RWPE2 (cell line): ENCODE measurements around the gene GATA1.

Source experiments
- ATAC-seq: fragments of 200-7000 bp; cut with Tn5 transposase; 3 replicates; pipeline ENCODE4 v1.9.1; 2021; ENCODE audit warnings: low read depth
- DNase-seq: peaks from one replicate; pipeline ENCODE4 v3.0.0-alpha.2; 2020; ENCODE audit warnings: low spot score
- H3K27ac ChIP-seq: fragments of 450-650 bp; 2 replicates; pipeline ENCODE4 v1.5.1; 2017; ENCODE audit warnings: mild to moderate bottlenecking; ENCODE audit not compliant: poor library complexity, severe bottlenecking
- H3K27me3 ChIP-seq: fragments of 250-450 bp; sonication (Bioruptor Pico); 2 replicates; pipeline ENCODE4 v1.5.1; 2021; ENCODE audit warnings: mild to moderate bottlenecking, moderate library complexity; ENCODE audit not compliant: insufficient read depth, poor library complexity, severe bottlenecking
- H3K36me3 ChIP-seq: fragments of 250-450 bp; sonication (Bioruptor Pico); 2 replicates; pipeline ENCODE4 v1.5.1; 2020; ENCODE audit warnings: low read depth, mild to moderate bottlenecking, moderate library complexity
- H3K4me1 ChIP-seq: fragments of 250-450 bp; sonication (Bioruptor Pico); 2 replicates; pipeline ENCODE4 v1.5.1; 2021; ENCODE audit warnings: mild to moderate bottlenecking, moderate library complexity; ENCODE audit not compliant: insufficient read depth, poor library complexity, severe bottlenecking
- H3K4me3 ChIP-seq: fragments of 250-450 bp; sonication (Bioruptor Pico); 2 replicates; pipeline ENCODE4 v1.5.1; 2021; ENCODE audit warnings: mild to moderate bottlenecking, moderate library complexity; ENCODE audit not compliant: severe bottlenecking
- H3K9me3 ChIP-seq: fragments of 250-450 bp; sonication (Bioruptor Pico); 2 replicates; pipeline ENCODE4 v1.5.1; 2021; ENCODE audit warnings: mild to moderate bottlenecking, moderate library complexity; ENCODE audit not compliant: severe bottlenecking
- CTCF ChIP-seq: fragments of 450-650 bp; IDR thresholded peaks from one replicate; pipeline ENCODE4 v1.5.1; 2017; ENCODE audit warnings: mild to moderate bottlenecking, moderate library complexity; ENCODE audit not compliant: poor library complexity, severe bottlenecking

Gene GATA1

GRCh38 chrX:48772602-48773001 lies 13.8 kb upstream of the GATA1 start:
- no peak for TF ChIP-seq CTCF
- DNase-seq (no peak), ATAC-seq (no peak)

GRCh38 chrX:48776818-48777439 lies 9.5 kb upstream of the GATA1 start:
- Histone ChIP-seq H3K4me1 (no peaks in the 10 kb centered on the region), H3K27ac (no peak overlapping the region), H3K36me3 (no peaks in the 10 kb centered on the region), H3K9me3 (no peaks in the 10 kb centered on the region), H3K4me3 (no peak overlapping the region), H3K27me3 (no peaks in the 10 kb centered on the region)
- TF ChIP-seq CTCF = no peak
- ATAC-seq = no peak
- DNase-seq = no peak

More at GRCh38 chrX:48772602-48773001, 13.8 kb upstream of the GATA1 start:
- Histone ChIP-seq H3K4me1 (no peaks in the 10 kb centered on the region), H3K27me3 (no peaks in the 10 kb centered on the region), H3K4me3 (no peak overlapping the region), H3K9me3 (no peaks in the 10 kb centered on the region), H3K36me3 (no peaks in the 10 kb centered on the region), H3K27ac (no peak overlapping the region)

DNA sequence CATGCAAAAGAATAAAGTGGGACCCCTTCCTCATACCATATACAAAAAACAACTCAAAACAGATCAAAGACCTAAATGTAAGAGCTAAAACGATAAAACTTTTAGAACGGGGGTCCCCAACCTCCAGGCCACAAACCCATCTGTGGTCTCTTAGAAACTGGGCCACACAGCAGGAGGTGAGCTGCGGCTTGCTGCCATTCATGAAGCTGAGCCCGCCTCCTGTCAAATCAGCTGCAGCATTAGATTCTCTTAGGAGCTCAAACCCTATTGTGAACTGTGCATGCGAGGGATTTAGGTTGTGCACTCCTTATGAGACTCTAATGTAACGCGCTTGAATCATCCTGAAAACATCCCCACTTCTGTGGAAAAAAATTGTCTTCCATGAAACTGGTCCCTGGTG lies 7.0 kb upstream of the GATA1 start:
- no peaks in the 10 kb centered on the region for H3K4me1 ChIP-seq
- H3K27me3 ChIP-seq = no peaks in the 10 kb centered on the region
- DNase-seq (no peak), ATAC-seq (no peak)
- TF ChIP-seq CTCF = no peak
- H3K9me3 ChIP-seq = no peaks in the 10 kb centered on the region
- H3K4me3 ChIP-seq = no peak overlapping the region
- H3K36me3 ChIP-seq = no peaks in the 10 kb centered on the region
- no peak overlapping the region for H3K27ac ChIP-seq

GRCh38 chrX:48781705-48782104 lies 4.7 kb upstream of the GATA1 start:
- no peak for ATAC-seq
- H3K4me1 ChIP-seq = no peaks in the 10 kb centered on the region
- no peak for TF ChIP-seq CTCF

DNA sequence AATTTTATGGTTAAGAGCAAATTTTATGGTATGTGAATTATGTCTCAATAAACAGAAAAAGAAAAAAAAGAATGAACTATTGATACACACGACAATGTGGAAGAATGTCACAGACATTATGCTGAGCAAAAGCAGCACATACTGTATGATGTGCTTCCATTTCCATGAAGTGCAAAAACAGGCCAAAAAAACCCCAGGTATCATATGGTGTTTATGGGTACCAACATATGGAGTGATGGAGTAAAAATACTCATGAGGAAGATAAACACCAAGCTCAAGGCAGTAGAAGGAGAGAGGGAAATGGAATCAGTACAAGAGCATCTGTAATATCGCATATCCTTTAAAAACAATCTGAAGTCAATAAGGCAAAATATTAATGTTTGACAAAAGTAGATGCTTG lies 4.2 kb upstream of the GATA1 start:
- Histone ChIP-seq H3K27me3 (no peaks in the 10 kb centered on the region), H3K4me3 (no peak overlapping the region), H3K36me3 (no peaks in the 10 kb centered on the region), H3K4me1 (no peaks in the 10 kb centered on the region), H3K27ac (no peak overlapping the region), H3K9me3 (no peaks in the 10 kb centered on the region)
- ATAC-seq = no peak
- no peak for TF ChIP-seq CTCF
- no peak for DNase-seq

More at GRCh38 chrX:48781705-48782104, 4.7 kb upstream of the GATA1 start:
- no peaks in the 10 kb centered on the region for H3K36me3 ChIP-seq
- H3K27ac ChIP-seq = no peak overlapping the region
- H3K9me3 ChIP-seq = no peaks in the 10 kb centered on the region
- DNase-seq = no peak
- H3K27me3 ChIP-seq = no peaks in the 10 kb centered on the region
- H3K4me3 ChIP-seq = no peak overlapping the region
